ENCODE measurements around the gene CISTR.
"Not testable (repeated sequence)": the region's sequence is repeated elsewhere in the genome, so short reads cannot be mapped to it uniquely, and the experiment has no call there.

Gene CISTR

DNA sequence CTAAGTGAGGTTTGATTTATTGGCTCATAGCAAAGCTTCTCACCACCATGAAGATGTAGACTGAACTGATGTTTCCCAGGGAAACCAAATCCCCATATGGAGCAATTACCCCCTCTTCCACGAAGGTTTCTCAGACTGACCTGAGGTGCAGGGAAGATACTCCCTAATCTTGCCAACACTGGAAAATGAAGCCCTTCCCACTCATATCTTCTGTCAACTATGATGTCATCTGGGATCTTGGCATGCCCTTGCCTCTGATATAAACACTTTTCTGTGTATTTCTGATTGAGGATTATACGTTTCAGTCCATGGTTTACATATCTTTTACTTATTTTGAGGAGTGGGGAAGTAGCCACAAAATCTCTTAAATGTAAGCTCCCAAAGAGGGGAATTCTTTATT lies 14.1 kb upstream of the CISTR start:
- Histone ChIP-seq H3K27me3 (ENCODE audit: insufficient read depth, poor library complexity, severe bottlenecking) (peaks cover 43% of the 10 kb centered on the region), H3K4me3 (replicated peaks; ENCODE audit: insufficient read depth, low read length) (no peak overlapping the region), H3K27ac (replicated peaks) (no peak overlapping the region)
- DNase-seq (ENCODE audit: low read depth in 1 of 2, low spot score in 1 of 2) = no peak
- TF ChIP-seq POLR2AphosphoS5 (IDR thresholded peaks at IDR 0.05; ENCODE audit: low read depth) (no peak), SPI1 (IDR thresholded peaks at IDR 0.05; ENCODE audit: borderline replicate concordance, low read depth) (no peak), GABPA (IDR thresholded peaks at IDR 0.05; ENCODE audit: low read depth) (no peak)
- TF ChIP-seq, protein P1, sequence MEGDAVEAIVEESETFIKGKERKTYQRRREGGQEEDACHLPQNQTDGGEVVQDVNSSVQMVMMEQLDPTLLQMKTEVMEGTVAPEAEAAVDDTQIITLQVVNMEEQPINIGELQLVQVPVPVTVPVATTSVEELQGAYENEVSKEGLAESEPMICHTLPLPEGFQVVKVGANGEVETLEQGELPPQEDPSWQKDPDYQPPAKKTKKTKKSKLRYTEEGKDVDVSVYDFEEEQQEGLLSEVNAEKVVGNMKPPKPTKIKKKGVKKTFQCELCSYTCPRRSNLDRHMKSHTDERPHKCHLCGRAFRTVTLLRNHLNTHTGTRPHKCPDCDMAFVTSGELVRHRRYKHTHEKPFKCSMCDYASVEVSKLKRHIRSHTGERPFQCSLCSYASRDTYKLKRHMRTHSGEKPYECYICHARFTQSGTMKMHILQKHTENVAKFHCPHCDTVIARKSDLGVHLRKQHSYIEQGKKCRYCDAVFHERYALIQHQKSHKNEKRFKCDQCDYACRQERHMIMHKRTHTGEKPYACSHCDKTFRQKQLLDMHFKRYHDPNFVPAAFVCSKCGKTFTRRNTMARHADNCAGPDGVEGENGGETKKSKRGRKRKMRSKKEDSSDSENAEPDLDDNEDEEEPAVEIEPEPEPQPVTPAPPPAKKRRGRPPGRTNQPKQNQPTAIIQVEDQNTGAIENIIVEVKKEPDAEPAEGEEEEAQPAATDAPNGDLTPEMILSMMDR (IDR thresholded peaks at IDR 0.05; ENCODE audit: insufficient read depth, low read length) = no peak
- TF ChIP-seq, protein P2, sequence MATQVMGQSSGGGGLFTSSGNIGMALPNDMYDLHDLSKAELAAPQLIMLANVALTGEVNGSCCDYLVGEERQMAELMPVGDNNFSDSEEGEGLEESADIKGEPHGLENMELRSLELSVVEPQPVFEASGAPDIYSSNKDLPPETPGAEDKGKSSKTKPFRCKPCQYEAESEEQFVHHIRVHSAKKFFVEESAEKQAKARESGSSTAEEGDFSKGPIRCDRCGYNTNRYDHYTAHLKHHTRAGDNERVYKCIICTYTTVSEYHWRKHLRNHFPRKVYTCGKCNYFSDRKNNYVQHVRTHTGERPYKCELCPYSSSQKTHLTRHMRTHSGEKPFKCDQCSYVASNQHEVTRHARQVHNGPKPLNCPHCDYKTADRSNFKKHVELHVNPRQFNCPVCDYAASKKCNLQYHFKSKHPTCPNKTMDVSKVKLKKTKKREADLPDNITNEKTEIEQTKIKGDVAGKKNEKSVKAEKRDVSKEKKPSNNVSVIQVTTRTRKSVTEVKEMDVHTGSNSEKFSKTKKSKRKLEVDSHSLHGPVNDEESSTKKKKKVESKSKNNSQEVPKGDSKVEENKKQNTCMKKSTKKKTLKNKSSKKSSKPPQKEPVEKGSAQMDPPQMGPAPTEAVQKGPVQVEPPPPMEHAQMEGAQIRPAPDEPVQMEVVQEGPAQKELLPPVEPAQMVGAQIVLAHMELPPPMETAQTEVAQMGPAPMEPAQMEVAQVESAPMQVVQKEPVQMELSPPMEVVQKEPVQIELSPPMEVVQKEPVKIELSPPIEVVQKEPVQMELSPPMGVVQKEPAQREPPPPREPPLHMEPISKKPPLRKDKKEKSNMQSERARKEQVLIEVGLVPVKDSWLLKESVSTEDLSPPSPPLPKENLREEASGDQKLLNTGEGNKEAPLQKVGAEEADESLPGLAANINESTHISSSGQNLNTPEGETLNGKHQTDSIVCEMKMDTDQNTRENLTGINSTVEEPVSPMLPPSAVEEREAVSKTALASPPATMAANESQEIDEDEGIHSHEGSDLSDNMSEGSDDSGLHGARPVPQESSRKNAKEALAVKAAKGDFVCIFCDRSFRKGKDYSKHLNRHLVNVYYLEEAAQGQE (IDR thresholded peaks at IDR 0.05; ENCODE audit: insufficient replicate concordance, low read depth) = no peak

DNA sequence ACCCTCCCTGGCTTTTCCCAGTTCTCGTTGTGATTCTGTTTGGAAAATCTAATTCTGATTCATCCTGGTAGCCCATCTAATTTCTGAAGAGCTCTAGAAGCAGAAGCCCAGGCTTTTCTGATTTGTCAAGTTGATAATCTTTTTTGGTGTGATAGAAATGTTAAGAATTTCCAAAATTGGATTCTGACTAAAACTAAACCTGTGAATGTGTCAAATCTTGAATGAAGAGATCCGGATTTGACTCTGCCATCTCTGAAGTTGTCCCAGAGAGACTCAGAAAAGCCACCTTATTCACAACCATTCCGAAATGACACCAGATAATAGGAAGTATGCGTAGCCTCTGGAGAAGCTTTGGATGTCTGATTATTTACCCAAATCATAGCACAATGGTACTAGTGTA lies 12.8 kb upstream of the CISTR start:
- Histone ChIP-seq H3K27ac (replicated peaks) (no peak overlapping the region), H3K27me3 (ENCODE audit: insufficient read depth, poor library complexity, severe bottlenecking) (peaks cover 38% of the 10 kb centered on the region), H3K4me3 (replicated peaks; ENCODE audit: insufficient read depth, low read length) (no peak overlapping the region)
- DNase-seq (ENCODE audit: low read depth in 1 of 2, low spot score in 1 of 2) = no peak
- TF ChIP-seq, protein P2 (IDR thresholded peaks at IDR 0.05; ENCODE audit: insufficient replicate concordance, low read depth) = no peak
- TF ChIP-seq, protein P1 (IDR thresholded peaks at IDR 0.05; ENCODE audit: insufficient read depth, low read length) = no peak
- TF ChIP-seq POLR2AphosphoS5 (IDR thresholded peaks at IDR 0.05; ENCODE audit: low read depth) (no peak), GABPA (IDR thresholded peaks at IDR 0.05; ENCODE audit: low read depth) (no peak), SPI1 (IDR thresholded peaks at IDR 0.05; ENCODE audit: borderline replicate concordance, low read depth) (no peak)

DNA sequence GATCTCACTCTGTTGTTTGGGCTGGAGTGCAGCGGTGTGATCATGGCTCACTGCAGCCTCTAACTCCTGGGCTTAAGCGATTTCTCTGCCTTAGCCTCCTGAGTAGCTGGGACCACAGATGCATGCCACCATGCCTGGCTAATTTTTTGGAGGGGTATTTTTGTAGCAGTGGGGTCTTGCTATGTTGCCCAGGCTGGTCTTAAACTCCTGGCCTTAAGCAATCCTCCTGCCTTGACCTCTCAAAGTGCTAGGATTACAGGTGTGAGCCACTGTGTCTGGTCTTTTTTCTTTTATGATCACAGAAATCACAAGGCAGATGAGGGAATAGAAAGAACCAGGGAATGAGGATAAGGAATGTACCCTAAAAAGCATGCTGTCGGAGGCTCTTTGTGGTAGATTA lies 11.0 kb upstream of the CISTR start:
- DNase-seq (ENCODE audit: low read depth in 1 of 2, low spot score in 1 of 2) = not testable (repeated sequence)

DNA sequence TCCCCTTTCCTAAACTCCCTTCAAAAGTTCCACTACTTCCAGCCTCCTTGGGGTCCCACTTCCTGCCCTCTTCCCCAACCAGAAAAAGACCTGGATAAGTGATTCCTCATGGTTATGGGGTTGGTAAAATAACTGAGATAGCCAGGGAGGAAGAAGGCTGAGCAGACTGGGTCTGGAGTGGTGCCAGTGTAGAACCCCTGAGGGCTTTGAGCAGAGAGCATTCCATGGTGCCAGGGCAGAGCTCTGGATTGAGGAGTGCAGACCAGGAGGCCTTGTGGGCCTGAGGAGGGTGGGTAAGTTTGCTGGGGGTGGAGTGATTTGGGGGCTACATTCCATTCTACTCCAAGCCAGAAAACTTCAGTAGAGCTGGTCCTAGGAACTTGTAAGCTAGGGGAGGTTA lies 9.5 kb upstream of the CISTR start:
- no peak for DNase-seq (ENCODE audit: low read depth in 1 of 2, low spot score in 1 of 2)
- H3K4me3 ChIP-seq (replicated peaks; ENCODE audit: insufficient read depth, low read length) = no peak overlapping the region
- H3K27me3 ChIP-seq (ENCODE audit: insufficient read depth, poor library complexity, severe bottlenecking) = peaks cover 23% of the 10 kb centered on the region
- TF ChIP-seq SPI1 (IDR thresholded peaks at IDR 0.05; ENCODE audit: borderline replicate concordance, low read depth) (no peak), GABPA (IDR thresholded peaks at IDR 0.05; ENCODE audit: low read depth) (no peak), POLR2AphosphoS5 (IDR thresholded peaks at IDR 0.05; ENCODE audit: low read depth) (no peak)
- TF ChIP-seq, protein P2 (IDR thresholded peaks at IDR 0.05; ENCODE audit: insufficient replicate concordance, low read depth) = no peak
- TF ChIP-seq, protein P1 (IDR thresholded peaks at IDR 0.05; ENCODE audit: insufficient read depth, low read length) = no peak
- no peak overlapping the region for H3K27ac ChIP-seq (replicated peaks)

More for the DNA sequence above, 11.0 kb upstream of the CISTR start:
- H3K4me3 ChIP-seq (replicated peaks; ENCODE audit: insufficient read depth, low read length); H3K27ac ChIP-seq (replicated peaks): not testable (repeated sequence)
- peaks cover 29% of the 10 kb centered on the region for H3K27me3 ChIP-seq (ENCODE audit: insufficient read depth, poor library complexity, severe bottlenecking)

Data from HL-60 (cell line).